ENCODE results near the gene RAD23B.

Gene RAD23B

DNA sequence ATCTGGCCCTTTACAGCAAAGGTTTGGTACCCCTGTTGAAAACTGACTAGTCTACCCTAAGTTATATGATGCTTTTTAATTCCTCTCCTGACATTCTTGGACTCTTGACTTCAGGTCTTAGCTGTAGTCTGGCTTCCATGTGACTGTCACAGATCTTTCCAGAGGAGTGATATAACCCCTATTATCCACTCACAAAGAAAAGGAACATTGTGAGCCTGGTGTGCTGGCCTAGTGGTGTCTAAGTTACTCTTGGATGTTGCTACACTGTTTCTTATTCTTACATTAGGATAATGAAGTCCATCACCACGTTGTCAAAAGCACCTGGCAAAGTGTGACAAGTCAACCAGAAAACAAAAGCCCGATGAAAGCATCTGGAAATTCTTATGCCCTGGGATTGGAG, 49.8 kb downstream of the RAD23B start:
- no peak for TF ChIP-seq GLIS3 (CRISPR knock-in tag; IDR thresholded peaks at IDR 0.05)
- no peak for TF ChIP-seq OSR1 (CRISPR knock-in tag; IDR thresholded peaks at IDR 0.05)
- TF ChIP-seq, protein P1, sequence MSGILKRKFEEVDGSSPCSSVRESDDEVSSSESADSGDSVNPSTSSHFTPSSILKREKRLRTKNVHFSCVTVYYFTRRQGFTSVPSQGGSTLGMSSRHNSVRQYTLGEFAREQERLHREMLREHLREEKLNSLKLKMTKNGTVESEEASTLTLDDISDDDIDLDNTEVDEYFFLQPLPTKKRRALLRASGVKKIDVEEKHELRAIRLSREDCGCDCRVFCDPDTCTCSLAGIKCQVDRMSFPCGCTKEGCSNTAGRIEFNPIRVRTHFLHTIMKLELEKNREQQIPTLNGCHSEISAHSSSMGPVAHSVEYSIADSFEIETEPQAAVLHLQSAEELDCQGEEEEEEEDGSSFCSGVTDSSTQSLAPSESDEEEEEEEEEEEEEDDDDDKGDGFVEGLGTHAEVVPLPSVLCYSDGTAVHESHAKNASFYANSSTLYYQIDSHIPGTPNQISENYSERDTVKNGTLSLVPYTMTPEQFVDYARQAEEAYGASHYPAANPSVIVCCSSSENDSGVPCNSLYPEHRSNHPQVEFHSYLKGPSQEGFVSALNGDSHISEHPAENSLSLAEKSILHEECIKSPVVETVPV (CRISPR knock-in tag; IDR thresholded peaks at IDR 0.05), result no peak
- no peak for TF ChIP-seq TCF4 (CRISPR knock-in tag; IDR thresholded peaks at IDR 0.05; ENCODE audit: borderline replicate concordance)
- no peak for TF ChIP-seq CSDC2 (CRISPR knock-in tag; IDR thresholded peaks at IDR 0.05)
- TF ChIP-seq, protein P2, sequence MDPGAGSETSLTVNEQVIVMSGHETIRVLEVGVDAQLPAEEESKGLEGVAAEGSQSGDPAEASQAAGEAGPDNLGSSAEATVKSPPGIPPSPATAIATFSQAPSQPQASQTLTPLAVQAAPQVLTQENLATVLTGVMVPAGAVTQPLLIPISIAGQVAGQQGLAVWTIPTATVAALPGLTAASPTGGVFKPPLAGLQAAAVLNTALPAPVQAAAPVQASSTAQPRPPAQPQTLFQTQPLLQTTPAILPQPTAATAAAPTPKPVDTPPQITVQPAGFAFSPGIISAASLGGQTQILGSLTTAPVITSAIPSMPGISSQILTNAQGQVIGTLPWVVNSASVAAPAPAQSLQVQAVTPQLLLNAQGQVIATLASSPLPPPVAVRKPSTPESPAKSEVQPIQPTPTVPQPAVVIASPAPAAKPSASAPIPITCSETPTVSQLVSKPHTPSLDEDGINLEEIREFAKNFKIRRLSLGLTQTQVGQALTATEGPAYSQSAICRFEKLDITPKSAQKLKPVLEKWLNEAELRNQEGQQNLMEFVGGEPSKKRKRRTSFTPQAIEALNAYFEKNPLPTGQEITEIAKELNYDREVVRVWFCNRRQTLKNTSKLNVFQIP (CRISPR knock-in tag; IDR thresholded peaks at IDR 0.05; ENCODE audit: borderline replicate concordance, low read depth), result no peak
- TF ChIP-seq ESRRG (CRISPR knock-in tag; IDR thresholded peaks at IDR 0.05), result no peak
- no peak for TF ChIP-seq ISL1 (CRISPR knock-in tag; IDR thresholded peaks at IDR 0.05)
- no peak for TF ChIP-seq ZNF8 (CRISPR knock-in tag; IDR thresholded peaks at IDR 0.05)
- no peak for TF ChIP-seq TOX (CRISPR knock-in tag; IDR thresholded peaks at IDR 0.05; ENCODE audit: borderline replicate concordance)
- ATAC-seq, result no peak

DNA sequence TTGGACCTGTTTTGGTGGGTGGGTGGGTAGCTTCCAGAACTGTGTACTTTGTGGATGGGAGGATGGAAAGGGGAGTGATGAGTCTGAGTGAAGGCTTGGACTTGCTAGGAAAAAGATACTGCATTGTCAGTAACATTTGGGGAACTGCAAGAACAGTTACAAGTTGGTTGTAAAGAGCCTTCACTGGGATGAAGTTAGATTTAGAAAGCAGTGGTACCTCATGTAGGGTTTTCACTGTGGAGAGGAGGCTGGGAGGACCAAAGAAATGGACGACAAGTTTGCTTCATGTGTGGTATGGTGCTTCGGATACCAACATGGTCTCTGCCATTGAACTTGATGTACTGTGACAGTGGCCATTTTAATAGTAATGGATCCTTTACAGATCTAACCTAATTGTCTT, 50.3 kb downstream of the RAD23B start:
- TF ChIP-seq, protein P1 (CRISPR knock-in tag; IDR thresholded peaks at IDR 0.05), result no peak
- TF ChIP-seq, protein P3, sequence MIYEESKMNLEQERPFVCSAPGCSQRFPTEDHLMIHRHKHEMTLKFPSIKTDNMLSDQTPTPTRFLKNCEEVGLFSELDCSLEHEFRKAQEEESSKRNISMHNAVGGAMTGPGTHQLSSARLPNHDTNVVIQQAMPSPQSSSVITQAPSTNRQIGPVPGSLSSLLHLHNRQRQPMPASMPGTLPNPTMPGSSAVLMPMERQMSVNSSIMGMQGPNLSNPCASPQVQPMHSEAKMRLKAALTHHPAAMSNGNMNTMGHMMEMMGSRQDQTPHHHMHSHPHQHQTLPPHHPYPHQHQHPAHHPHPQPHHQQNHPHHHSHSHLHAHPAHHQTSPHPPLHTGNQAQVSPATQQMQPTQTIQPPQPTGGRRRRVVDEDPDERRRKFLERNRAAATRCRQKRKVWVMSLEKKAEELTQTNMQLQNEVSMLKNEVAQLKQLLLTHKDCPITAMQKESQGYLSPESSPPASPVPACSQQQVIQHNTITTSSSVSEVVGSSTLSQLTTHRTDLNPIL (CRISPR knock-in tag; IDR thresholded peaks at IDR 0.05; ENCODE audit: low read depth), result no peak
- TF ChIP-seq ZFP3 (CRISPR knock-in tag; IDR thresholded peaks at IDR 0.05) (no peak), ZFP30 (CRISPR knock-in tag; IDR thresholded peaks at IDR 0.05) (no peak), TCF4 (CRISPR knock-in tag; IDR thresholded peaks at IDR 0.05; ENCODE audit: borderline replicate concordance) (no peak), BACH2 (CRISPR knock-in tag; IDR thresholded peaks at IDR 0.05; ENCODE audit: borderline replicate concordance) (no peak), TOX (CRISPR knock-in tag; IDR thresholded peaks at IDR 0.05; ENCODE audit: borderline replicate concordance) (no peak)
- TF ChIP-seq, protein P2 (CRISPR knock-in tag; IDR thresholded peaks at IDR 0.05; ENCODE audit: borderline replicate concordance, low read depth), result no peak
- TF ChIP-seq, protein P4, sequence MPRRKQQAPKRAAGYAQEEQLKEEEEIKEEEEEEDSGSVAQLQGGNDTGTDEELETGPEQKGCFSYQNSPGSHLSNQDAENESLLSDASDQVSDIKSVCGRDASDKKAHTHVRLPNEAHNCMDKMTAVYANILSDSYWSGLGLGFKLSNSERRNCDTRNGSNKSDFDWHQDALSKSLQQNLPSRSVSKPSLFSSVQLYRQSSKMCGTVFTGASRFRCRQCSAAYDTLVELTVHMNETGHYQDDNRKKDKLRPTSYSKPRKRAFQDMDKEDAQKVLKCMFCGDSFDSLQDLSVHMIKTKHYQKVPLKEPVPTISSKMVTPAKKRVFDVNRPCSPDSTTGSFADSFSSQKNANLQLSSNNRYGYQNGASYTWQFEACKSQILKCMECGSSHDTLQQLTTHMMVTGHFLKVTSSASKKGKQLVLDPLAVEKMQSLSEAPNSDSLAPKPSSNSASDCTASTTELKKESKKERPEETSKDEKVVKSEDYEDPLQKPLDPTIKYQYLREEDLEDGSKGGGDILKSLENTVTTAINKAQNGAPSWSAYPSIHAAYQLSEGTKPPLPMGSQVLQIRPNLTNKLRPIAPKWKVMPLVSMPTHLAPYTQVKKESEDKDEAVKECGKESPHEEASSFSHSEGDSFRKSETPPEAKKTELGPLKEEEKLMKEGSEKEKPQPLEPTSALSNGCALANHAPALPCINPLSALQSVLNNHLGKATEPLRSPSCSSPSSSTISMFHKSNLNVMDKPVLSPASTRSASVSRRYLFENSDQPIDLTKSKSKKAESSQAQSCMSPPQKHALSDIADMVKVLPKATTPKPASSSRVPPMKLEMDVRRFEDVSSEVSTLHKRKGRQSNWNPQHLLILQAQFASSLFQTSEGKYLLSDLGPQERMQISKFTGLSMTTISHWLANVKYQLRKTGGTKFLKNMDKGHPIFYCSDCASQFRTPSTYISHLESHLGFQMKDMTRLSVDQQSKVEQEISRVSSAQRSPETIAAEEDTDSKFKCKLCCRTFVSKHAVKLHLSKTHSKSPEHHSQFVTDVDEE (CRISPR knock-in tag; IDR thresholded peaks at IDR 0.05), result no peak
- ATAC-seq, result no peak

DNA sequence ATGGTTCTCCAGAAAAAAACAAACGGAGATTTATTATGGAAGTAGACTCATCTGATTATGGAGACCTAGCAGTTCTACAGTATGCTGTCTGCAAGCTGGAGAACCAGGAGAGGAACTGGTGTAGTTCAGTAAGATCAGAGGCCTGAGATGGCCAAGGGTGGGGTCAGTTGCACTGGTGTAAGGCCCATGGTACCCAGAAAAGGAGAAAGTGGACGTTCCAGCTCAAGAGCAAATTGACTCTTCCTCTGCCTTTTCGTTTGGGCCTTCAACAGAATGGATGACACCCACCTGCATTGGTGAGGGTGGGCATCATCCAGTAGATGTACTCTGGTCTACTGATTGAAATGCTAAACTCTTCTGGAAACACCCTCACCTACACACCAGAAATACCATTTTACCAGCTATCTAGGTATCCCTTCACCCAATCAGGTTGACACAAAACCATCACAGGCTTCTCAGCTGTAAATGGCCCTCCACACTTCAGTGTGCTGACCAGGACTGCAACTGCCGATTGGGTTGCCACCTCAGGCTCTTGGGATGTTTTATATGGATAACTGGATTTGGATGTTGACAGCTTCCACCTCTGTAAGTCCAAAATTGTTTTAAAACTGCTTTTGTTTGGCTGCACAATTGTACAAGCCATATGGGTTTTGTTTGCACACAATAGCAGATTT, 51.2 kb downstream of the RAD23B start:
- ATAC-seq, result no peak
- TF ChIP-seq ZFP3 (CRISPR knock-in tag; IDR thresholded peaks at IDR 0.05), result no peak
- no peak for TF ChIP-seq RARB (CRISPR knock-in tag; IDR thresholded peaks at IDR 0.05)
- no peak for TF ChIP-seq ZFP30 (CRISPR knock-in tag; IDR thresholded peaks at IDR 0.05)
- TF ChIP-seq SNAI2 (CRISPR knock-in tag; IDR thresholded peaks at IDR 0.05), result no peak
- no peak for TF ChIP-seq PPARA (CRISPR knock-in tag; IDR thresholded peaks at IDR 0.05; ENCODE audit: borderline replicate concordance)
- no peak for TF ChIP-seq ZNF8 (CRISPR knock-in tag; IDR thresholded peaks at IDR 0.05)
- no peak for TF ChIP-seq GLIS3 (CRISPR knock-in tag; IDR thresholded peaks at IDR 0.05)
- no peak for TF ChIP-seq OSR1 (CRISPR knock-in tag; IDR thresholded peaks at IDR 0.05)
- TF ChIP-seq, protein P4 (CRISPR knock-in tag; IDR thresholded peaks at IDR 0.05), result no peak
- TF ChIP-seq, protein P5, sequence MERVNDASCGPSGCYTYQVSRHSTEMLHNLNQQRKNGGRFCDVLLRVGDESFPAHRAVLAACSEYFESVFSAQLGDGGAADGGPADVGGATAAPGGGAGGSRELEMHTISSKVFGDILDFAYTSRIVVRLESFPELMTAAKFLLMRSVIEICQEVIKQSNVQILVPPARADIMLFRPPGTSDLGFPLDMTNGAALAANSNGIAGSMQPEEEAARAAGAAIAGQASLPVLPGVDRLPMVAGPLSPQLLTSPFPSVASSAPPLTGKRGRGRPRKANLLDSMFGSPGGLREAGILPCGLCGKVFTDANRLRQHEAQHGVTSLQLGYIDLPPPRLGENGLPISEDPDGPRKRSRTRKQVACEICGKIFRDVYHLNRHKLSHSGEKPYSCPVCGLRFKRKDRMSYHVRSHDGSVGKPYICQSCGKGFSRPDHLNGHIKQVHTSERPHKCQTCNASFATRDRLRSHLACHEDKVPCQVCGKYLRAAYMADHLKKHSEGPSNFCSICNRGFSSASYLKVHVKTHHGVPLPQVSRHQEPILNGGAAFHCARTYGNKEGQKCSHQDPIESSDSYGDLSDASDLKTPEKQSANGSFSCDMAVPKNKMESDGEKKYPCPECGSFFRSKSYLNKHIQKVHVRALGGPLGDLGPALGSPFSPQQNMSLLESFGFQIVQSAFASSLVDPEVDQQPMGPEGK (CRISPR knock-in tag; IDR thresholded peaks at IDR 0.05; ENCODE audit: borderline replicate concordance), result no peak
